Ureter (tissue), 1 donor: ENCODE data around the gene CENPB. TPM values are rescaled to one million over a fixed set of nuclear protein-coding genes. Genes with fewer than 3 reads are reported as not detected.
A peak's percentile ranks its signal among the peaks of the same experiment; 100 is the strongest.
"Not testable (repeated sequence)": the region's sequence is repeated elsewhere in the genome, so short reads cannot be mapped to it uniquely, and the experiment has no call there.

Experiments
- DNase-seq: peaks from one replicate; pipeline ENCODE4 v3.0.0-alpha.2; 2020; ENCODE audit warnings: low spot score
- total RNA-seq: library from RNA; stranded (reverse); gene quantifications from one replicate; pipeline ENCODE4 v1.2.4, GENCODE V29; 2023
- donor health status: DM: yes; HTN: yes; CAD: no.

Gene CENPB
- total RNA-seq, 1 donor from 2014 or later, result 84.1 TPM

DNA sequence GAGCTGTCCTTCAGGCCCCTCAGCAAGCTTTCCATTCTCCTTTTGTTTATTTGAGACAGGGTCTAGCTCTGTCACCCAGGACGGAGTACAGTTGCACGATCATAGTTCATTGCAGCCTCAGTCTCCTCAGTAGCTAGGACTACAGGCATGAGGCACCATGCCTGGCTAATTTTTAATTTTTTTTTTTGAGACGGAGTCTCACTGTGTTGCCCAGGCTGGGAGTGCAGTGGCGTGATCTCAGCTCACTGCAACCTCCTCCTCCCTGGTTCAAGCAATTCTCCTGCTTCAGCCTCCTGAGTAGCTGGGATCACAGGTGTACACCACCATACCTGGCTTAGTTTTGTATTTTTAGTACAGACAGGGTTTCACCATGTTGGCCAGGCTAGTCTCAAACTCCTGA is 2.7 kb upstream of the CENPB start:
- not testable (repeated sequence) for DNase-seq

- no peak for DNase-seq
These were observed 2.2 kb upstream of the CENPB start for GRCh38 chr20:3788685-3789155.

GRCh38 chr20:3787324-3788014 is 929 bp upstream of the CENPB start:
- DNase-seq, result no peak

- DNase-seq, result peak; percentile 61
These were observed 435 bp downstream of the CENPB start for GRCh38 chr20:3786126-3786484.

DNA sequence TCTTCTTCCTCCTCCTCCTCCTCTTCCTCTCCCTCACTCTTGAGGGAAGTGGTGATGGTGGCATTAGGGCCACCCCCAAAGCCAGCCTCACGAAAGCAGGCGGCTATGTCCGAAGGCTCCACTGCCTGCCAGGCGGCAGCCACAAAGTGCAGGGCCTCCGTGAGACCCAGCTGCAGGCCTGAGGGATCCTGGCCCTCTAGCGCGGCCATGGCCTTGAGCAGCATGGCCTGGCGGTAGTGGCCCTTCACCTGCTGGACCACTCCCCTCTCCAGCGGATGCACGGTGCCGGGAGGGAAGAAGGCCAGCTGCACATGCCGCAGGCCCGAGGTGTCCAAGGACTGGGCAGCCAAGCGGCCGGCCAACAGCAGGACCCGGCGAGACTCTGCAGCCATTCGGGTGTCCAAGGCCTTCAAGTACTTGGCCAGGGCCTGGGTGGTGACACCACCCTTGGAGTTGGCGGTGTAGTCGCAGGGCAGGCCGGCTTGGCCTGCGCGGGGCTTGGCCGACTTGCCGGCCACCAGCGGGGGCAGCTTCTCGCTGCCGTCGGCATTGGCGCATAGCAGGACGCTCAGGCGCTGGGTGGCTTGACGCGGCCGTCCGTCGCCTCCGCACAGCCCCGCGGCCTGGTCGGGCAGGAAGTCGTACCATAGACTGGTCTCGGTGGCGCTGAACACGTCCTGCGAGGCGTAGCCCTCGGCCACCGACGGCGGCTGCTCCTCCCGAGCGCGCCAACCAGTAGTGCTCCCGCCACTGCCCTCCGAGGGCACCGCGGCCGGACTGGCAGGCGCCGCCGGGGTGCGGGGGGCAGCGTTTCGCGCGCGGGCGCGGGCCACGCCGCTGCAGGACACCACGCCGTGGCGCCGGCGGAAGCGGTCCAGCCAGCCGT is 1.1 kb downstream of the CENPB start:
- peak; percentile 48 for DNase-seq

DNA sequence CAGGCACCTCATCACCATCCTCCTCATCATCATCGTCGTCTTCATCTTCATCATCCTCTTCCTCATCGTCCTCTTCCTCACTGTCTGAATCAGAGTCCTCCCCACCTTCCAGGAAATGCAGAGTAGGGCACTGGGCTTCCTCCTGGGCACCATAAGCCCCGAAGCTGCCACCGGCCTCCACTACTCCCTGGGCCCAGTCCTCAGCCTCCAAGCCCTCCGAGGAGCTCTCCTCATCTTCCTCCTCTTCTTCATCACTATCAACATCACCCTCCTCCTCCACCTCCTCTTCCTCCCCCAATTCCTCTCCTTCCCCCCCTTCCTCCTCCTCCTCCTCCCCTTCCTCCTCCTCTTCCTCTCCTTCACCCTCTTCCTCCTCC is 1.7 kb downstream of the CENPB start:
- no peak for DNase-seq

GRCh38 chr20:3784216-3784853 is 2.2 kb downstream of the CENPB start:
- DNase-seq, result no peak

GRCh38 chr20:3783511-3784195 is 2.9 kb downstream of the CENPB start:
- DNase-seq, result no peak

GRCh38 chr20:3783068-3783489 is 3.5 kb downstream of the CENPB start:
- DNase-seq, result peak; percentile 61

- peak; percentile 46 for DNase-seq
These were observed 3.9 kb downstream of the CENPB start for GRCh38 chr20:3782597-3782996.

DNA sequence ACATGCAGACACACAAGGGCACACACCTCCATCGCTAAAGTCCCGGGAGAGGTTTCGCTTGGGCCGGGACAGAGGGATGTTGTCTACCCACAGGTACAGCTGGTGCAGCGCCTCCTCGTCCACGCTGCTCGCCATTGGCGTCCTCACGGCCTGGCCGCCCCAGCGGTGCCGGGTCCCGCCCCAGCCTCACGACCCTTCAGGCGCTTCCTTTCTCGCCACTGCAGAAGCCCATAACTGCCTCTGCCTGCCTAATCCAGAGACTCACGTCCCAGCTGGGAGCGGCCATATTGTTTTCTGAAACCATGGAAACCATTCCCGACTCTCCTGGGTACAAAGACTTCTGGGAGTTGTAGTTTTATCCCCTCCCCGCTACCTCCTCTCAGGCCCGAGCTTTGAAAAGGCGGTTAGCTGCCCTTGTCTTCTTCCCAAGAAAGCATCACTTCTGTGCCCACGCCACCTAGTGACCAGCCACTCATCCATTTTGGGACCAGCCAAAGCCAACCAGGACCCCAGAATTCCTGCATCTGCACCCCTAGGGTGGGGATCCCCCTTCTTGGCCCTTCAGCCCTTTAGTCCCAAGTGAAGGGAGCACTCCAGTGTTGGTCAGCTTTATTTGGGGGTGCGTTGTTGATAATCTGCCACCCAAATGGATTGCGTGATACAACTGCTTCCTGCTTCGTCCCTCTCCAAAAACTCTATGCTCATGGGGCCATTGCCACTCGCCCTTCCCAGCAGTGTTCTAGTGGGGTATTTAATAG is 5.2 kb downstream of the CENPB start, which contains the start of gene SPEF1:
Gene SPEF1, minus strand, starts transcription at position 296 of the 758 bp plus-strand sequence. Its CDS starts 161 bp downstream, at position 135.
- peak; percentile 86 for DNase-seq

GRCh38 chr20:3778976-3779375 is 7.6 kb downstream of the CENPB start:
- DNase-seq, result no peak

DNA sequence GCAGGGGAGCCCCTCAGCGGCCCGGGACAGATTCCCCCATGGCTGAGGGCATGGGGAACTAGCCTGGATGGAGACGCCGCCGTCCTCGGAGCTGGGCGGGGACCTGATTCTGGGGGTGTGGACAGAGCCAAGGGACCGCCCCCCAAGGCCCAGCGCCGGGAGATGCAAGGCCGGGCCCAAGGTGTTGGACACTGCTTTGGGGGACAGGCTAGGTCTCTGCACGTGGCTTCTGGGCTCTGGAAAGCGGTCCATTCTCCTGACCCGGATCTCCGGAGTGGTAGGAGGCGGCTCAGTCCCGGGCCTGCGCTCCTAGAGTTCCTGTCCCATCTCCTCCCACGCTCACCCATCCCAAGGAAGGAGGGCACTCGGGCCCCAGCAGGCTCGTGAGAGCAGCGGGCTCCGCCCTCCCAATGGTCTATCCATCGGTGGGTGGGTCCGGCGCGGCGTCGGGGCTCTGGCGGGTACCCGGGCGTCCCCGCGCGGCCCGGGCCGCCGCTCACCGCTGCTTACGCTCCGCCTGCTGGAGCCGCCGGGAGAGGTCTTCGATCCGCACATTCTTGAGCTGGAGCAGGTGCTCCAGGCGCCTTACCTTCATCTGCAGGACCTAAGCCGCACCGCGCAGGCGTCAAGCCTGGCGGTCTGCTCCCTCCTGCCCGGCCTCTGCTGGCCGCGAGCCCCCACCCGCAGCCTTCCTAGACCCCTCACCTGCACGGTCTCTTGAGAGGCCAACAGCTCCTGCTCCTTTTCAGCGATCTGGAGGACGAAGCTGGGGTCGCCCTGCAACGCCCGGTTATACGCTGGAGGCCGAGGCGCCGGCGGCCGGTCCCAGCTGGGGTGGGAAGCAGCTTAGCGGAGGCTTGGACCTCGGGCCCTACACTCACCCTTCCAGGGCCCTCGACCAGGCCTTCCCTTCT is 8.6 kb downstream of the CENPB start:
- DNase-seq, result peak; percentile 74

- no peak for DNase-seq
These were observed 9.2 kb downstream of the CENPB start for GRCh38 chr20:3777381-3777715.

GRCh38 chr20:3775457-3776108 is 11.0 kb downstream of the CENPB start:
- no peak for DNase-seq

GRCh38 chr20:3771552-3772058 is 14.9 kb downstream of the CENPB start:
- DNase-seq, result no peak

DNA sequence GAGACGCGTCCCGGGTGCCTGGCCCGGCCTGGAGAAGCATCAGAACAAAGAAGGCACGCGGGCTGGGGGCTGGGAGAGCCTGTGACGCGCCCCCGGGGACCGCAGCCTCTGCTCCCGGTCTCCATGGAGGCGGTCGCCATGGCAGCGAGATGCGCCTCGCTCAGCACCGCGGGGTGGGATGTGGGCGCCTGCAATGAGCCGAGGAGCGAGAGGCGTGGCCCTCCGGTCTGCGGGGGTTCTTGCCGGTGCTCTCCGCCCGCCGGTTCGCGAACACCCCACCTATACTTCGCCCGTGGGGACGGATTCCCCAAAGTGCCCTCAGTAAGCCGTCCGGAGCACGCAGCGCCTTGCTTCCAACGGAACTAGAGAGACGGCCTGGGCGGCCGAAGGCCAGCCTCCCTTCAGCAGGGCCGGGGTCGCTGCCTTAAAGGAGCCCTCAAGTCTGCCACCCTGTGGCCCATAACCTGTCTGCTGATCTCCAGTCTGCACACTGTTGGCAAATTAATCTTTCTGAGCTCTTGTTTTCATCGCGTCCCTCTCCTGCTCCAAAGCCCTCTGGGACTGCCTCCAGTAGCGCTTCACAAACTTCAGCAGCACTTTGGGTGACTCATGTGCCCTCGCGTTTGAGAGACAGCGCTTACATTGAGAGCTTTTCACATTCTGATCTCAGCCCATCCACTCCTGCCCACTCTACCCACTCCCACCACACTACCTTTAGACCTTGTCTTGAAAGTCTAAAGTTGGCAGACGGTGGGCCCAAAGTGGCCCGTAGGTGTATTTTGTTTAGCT is 18.0 kb downstream of the CENPB start:
- DNase-seq, result peak; percentile 75
